Activated CD8-positive, alpha-beta memory T cell treated with anti-CD3 and anti-CD28 coated beads, Interleukin-2, amount 50 U/mL, for 1 hour (primary cell): ENCODE data around the gene SLC35E4.
"Not testable (repeated sequence)": the region's sequence is repeated elsewhere in the genome, so short reads cannot be mapped to it uniquely, and the experiment has no call there.

Experiments
- DNase-seq: peaks from one replicate; pipeline ENCODE4 v3.0.0-alpha.2; 2020; ENCODE audit errors: extremely low read depth

The SLC35E4 gene

DNA sequence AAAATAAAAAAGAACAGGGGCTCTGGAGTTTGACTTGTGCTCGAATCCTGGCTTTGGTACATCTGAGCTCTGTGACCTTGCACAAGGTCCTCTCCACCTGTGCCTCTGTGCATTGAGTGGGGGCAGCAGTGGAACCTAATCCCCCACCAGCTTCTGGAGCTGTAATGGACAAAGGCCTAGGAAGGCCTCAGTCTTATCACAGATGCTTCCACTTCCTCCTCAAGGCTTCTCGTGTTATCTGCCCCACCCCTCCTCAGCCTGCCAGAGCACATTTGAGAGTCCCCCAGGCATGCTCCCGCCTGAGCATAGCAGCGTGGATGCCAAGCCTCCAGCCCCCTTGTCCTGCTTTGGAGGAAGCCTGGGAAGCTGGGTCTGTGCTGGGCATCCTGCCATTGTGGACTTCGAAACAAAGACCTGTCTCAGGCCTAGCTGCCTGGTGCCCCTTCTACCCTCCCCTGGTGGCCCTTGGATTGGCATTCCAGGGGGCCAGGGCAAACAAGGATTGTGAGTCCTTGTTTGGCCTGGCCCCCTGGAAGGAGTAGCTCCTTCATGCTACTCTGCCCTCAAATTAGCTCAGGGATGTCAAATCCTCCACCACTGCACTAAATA, 15.0 kb downstream of the SLC35E4 start:
- DNase-seq: no peak

DNA sequence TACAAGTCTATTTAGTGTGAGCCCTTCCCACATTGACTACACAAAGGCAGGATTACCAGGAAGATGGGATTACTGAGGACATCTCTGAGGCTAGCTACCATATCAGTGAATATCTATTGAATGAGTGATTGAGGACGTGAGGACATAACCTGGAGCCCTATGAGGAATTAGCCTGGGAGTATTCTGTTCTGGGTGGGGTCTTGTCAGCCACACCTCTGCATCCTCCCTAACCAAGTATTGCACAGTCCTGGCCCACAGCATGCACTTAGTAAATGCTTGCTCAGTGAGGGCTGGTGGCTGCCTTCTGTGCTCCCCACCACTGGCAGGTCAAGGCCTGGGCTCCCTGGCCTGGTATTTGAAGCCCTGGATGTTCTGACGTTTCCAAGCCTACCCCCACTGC, 17.3 kb downstream of the SLC35E4 start:
- no peak for DNase-seq

DNA sequence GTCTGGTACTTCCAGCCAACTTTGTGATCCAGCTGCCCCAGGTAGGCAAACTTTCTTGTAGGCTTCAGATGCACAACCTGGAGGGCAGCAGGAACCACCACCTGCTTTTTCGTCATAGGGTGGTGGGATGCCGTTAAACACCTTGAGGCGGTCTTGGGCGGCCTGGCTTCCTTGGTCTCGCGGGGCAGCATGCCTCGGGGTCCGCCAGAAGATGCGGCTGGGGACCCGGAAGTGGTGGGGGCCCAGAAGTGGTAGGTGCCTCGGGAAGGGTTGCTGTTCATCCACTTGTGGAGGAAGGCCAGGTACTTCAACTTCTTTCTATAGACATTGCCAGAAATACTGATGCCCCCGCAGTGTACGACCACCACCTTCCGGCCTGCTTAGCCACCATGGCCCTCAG, 18.8 kb downstream of the SLC35E4 start:
- DNase-seq: no peak

DNA sequence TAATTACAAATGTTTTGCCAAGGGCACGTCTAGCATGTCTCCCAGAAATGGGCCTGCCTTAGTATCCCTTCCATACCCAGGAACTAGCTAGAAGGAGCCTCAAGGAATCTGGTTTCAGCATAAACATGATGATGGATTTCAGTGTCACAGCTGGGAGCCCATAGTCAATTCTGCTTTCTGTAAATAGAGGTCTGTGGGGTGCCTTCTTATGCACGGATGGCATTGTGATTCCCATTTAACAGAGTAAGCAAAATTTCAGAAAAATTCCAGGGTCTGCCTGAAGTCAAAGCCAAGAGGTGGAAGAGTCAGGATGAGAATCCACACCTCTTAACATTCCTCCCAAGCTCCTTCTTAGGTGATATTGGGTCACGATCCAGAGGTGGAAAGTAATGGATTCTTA, 20.0 kb downstream of the SLC35E4 start:
- no peak for DNase-seq

DNA sequence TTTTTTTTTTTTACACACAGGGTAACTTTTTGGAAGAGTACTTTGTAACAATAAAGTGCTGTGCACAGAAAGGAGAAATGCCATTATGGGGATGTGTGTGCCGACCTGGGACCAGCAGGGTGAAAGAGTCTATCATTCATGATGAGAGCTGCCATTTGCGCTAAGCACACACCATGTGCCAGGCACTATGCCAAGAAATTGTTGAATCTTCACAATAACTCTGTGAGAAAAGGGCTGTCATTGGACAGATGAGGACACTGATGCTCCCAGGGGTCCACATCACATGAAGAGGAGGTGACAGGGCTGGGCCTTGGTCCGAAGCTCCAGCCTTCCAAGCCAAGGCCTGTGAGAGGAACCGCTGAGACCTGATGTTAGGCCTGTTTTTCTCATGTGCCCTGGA, 26.5 kb downstream of the SLC35E4 start:
- DNase-seq: no peak

DNA sequence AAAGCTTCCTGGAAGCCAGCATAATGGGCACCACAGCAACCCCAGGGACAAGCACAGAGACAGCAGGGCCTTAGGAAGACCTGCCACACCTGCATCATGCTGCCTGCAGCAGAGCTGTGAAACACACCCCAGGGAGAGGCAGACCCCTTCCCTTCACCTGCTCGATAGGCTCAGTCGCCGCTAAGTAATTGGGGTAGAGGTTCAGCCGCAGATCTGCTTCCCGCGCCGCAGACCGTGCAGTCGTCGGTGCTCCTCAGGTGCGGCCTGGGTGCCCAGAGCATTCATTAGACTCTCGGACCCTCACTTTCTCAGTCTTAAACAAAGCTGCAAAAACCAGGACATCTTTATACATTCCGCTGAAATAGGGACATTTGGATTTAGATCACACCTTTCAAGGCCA, 29.2 kb downstream of the SLC35E4 start:
- no peak for DNase-seq

DNA sequence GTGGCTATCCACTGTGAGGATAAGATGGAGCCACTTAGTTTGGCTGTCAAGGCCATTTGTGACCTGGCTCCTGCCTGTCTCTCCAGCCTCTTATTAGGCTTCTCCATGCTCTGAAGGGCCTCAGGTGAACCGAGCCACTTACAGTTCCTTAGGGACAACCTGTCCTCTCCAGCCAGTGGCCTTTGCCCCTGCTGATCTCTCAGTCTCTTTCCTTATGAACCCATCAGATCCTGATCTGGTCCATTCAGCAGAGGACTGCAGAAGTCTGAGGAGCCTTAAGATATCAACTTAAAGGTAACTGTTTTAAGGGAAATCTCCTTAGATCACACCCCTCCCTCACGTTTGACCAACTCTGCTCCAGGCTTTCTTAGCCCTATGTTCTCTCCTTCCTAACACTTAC, 29.7 kb downstream of the SLC35E4 start:
- no peak for DNase-seq

DNA sequence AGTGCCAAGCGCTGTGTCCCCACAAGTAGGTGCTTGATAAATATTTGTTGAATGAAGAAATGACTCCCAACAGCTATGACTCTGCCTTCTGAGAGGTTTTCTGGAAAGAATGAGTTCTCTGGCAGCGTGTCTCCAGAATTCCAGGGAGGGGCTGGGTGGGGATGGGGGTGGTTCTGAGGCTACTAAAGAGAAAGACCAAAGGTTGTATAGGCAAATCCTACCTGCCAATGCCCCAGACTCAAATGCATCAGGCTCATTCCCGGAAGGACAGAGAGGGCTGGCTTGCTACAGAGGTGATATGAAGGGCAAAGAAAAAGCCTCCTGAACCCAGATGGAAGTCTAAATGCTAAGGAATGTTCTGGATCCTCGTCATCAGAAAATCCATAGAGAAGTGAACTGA, 30.2 kb downstream of the SLC35E4 start:
- DNase-seq: no peak

DNA sequence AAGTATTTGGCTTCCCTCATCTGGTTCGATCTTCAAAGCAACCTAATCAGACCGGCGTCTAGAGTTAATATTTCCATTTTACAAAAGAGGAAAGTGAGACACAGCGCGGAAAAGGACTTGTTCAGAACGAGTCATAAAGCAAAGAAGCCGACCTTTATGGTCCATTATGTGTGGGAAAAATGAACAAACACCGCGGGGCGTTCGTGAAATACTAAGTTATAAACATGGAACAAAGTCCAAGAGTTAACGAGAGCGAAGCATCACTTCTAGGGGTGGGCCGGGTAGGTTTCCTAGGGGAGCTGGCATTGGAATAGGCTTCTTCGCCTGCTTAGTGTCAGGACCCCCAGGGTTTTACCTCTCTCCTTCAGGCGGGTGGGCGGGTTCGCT, 31.5 kb downstream of the SLC35E4 start:
- DNase-seq: no peak

DNA sequence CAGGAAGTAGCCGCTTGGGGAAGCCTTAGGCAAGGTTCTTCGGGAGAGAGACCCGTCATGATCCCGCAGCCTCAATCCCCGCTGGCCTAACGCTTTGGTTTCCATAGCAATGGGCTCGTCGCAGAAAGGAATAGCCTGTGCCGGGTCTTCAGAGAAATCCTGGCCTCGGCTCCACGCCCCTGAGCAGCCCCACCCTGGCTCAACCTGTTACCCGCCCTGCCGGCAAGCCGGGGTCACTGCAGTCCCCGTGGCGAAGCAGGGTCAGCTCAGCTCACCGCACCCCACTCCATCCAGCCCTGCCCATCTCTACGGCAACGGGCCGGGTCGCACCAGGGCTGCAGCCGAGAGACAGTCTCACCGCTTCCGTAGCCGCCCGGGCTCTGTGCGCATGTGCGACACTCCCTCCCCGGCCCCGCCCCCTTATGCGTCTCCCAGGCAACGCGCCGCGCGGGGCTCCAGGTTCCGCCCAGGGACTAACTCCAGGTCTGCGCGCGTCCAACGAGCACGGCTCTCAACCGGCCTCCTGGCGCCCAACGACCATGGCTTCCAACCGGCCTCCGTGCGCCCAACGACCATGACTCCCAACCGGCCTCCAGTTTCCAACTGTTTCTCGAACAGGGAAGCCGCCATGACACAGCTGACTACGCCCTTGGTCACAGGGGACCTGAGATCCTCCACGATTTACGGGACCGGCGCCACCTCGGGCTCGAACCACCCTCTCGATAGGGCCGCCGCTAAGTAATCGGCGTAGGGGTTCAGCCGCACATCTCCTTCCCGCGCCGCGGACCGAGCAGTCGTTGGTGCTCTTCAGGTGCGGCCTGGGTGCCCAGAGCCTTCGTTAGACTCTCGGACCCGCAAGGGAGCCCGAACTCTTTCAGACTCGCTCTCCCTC, 32.2 kb downstream of the SLC35E4 start, which contains the start of gene DUSP18:
Gene DUSP18, minus strand, starts transcription at position 382 of the 892 bp plus-strand sequence. CDS start 3,872 bp downstream, outside the sequence.
- peak; percentile 79 for DNase-seq

DNA sequence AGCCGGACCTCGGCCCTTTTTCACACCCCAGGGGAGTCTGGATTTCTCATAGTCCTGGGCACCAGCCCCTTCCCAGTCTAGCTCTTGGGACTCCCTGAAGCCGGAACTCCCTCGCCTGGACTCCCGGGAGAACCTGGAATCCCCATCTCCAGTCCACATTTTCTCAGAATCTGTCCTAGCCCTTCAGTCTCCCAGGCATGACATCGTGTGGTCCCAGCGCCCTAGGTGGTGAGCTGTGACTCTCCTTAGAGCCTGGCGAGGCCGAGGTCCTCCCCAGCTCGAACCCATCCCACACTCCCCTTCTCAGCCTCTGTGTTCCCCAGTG, 32.8 kb downstream of the SLC35E4 start:
- DNase-seq: no peak

DNA sequence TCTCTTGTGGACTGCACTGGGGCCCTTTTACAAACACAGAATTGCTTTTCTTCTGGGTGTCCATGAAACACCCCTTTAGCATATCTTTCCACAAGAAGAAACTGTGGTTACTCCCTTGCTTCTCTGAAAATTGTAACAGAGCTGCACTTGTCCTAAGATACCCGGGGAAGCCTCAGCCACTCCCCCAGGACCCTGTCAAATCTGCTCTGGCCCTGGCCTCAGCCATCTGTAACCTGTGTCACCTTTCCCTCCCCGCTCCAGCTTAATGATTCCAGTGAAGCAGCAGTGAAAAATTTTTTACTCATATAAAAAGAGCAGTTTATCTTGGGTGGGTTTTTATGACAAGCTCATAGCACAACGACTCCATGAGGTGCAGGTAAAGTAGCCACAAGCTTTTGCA, 35.5 kb downstream of the SLC35E4 start:
- DNase-seq: no peak

DNA sequence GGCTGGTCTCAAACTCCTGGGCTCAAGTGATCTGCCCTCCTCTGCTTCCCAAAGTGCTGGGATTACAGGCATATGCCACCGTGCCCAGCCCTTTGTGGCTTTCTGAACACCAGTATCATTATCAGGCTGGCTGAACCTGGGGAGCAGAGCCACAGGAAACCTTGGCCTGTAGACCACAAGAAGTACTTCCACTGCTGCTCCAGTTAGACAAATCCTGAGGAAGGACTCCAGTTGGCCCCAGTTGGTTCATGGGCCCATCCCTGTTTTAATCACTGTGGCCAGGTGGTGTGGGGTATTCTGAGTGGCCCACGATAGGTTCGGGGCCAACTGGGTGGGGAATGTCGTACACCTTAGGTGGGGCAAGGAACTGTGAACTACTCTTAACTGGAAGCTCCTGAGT, 37.6 kb downstream of the SLC35E4 start:
- DNase-seq: no peak

DNA sequence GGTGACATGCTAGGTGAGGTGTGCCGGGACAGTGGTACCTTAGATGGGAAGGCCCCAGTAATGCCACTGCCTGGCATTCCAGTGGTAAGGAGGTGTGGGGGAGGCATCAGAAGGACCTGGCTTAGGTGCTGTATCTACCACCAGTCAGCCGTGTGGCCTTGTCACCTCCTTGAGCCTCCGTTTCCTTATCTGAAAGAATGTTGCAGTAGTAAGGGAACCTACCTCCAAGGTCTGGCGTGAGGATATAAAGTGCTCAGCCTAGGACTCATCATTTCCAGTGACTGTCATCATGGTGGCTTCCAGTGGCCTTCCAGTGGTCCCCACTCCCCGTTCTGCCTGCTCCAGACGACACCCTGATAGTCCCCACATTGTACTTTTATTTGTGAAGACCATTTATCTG, 38.9 kb downstream of the SLC35E4 start:
- no peak for DNase-seq

DNA sequence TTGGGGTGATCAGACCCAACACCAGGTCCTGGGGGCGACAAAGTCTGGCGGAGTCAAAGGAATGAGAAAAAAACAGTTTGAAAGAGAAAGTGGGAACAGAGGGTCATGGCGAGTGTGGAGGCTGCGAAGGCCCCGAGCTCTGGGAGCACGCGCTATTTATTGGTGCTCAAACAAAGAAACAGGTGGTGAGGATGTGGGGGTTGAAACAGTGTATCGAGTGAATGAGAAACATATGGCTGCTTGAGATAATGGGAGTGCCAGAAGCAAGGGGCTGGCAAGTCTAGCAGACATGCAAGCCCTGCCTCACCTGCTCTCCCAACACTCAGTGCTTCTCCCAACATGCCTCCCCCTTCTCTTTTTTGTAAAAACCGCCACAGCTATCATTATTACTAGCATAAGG, 39.9 kb downstream of the SLC35E4 start:
- no peak for DNase-seq

DNA sequence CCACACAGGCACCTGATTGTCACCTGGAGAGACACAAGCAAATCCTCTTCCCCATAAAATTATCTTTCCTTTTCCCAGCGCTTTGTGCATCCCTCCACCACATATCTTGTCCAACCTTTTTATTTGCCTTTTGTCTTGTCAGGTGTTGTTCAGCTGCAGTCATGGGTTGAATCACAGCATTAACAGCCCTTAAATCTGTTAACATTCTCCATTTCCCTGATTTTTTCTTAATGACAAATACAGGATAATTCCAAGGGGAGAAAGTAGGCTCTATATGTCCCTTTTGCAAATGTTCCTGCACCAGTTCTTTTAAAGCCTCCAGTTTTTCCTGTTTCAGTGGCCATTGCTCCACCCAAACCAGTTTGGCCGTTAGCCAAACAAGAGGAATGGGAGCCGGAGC, 41.0 kb downstream of the SLC35E4 start:
- DNase-seq: not testable (repeated sequence)

DNA sequence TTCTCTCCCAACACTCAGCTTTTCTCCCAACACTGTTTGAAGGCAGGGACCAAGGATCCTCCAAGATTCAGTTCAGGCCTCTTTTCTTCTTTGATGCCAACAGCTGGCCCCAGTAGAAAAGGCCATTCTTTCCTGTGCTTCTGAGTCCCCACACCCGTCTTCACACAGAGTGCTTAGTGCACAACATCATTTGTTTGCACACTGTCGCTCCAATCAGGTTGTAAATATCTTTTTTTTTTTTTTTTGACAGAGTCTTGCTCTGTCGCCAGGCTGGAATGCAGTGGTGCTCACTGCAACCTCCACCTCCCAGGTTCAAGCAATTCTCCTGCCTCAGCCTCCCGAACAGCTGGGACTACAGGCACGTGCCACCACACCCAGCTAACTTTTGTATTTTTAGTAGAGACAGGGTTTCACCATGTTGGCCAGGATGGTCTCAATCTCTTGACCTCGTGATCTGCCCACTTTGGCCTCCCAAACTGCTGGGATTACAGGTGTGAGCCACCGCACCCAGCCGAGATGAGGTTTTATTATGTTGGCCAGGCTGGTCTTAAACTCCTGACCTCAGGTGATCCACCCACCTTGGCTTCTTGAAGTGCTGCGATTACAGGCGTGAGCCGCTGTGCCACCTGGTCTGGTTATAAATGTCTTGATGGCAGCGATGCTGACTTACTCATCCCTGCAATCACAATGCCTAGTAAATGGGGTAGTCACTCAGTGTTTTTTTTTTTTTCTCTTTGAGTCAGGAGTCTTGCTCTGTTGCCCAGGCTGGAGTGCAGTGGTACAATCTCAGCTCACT, 44.5 kb downstream of the SLC35E4 start:
- not testable (repeated sequence) for DNase-seq

DNA sequence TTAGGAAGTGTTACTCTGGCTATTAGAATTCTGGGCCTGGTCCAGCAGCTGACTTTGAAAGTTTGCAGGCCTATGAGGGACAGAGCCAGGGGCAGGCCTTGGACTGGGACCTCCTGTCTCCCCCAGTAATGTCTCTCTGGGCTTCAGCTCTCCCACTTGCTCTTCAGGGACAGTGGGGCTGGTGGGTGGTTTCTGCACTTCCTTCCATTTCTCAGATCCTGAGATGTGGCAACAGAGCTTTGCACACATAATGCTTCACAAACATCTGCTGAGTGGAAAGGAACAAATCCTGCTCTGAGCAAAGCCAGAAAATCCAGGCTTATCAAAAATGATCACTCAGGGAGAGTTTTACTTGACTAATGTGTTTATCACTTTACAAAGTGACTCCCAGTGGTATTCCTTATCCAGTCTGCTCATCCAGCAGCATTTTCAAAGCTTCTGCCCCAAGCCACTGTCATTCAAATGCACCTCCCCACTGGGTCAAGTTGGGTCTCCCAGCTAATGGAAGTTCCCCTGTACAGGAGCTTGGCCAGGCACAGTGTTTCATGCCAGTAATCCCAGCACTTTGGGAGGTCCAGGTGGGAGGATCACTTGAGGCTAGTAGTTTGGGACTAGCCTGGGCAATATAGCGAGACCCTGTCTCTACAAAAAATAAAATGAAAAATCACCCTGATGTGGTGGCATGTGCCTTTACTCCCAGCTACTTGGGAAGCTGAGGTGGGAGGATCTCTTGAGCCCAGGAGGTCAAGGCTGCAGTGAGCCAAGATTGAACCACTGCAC, 45.6 kb downstream of the SLC35E4 start:
- no peak for DNase-seq

DNA sequence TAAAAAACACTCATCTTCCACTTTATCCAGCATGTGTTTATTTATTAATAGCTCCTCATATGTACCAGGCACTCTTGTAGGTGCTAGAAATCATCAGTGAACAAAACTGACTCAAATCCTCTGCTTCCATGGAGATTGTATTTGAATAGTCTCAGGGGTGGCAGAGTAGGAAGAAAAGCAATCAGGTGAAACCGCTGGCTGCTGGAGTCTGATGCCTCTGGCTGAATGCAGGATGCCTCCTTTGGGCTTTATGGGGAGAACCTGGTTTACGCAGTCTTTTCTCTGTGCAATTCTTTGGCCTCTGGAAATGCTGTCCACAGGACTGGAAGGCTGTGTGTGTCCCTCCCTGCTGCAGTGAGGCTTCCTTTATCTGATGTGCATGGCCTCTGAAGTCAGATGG, 46.2 kb downstream of the SLC35E4 start:
- DNase-seq: no peak

DNA sequence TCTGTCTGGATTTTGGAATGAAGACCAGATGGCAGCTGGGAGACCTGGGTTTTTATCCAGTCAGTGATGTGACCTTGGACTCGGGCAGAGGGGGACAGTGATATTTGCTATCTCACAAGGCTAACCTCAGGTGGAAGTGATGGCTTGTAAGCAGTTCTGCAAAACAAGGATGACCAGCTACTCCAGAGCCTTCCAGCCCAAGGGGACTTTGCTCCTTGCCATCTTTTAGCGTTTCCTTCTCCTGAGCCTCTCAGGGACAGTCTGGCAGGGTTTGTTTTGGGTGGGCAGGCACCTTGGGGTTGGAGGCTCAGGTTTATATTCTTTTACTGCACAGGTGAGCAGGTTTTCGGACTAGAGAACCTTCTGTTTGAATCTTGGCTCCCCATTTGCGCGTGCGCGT, 49.6 kb downstream of the SLC35E4 start:
- no peak for DNase-seq

DNA sequence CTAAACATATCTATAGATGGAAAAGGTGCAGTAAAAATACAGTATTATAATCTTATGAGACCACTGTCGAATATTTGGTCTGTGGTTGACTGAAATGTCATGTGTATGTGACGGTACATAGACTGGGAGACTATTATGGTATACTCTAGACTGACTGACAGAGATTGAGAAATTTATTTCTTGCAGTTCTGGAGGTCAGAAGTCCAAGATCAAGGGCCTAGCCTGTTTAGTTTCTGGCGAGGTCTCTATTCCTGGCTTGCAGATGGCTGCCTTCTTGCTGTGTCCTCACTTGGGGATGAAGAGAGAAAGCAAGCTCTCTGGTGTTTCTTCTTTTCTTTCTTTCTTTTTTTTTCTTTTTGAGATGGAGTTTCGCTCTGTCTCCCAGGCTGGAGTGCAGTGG, 51.8 kb downstream of the SLC35E4 start:
- no peak for DNase-seq

DNA sequence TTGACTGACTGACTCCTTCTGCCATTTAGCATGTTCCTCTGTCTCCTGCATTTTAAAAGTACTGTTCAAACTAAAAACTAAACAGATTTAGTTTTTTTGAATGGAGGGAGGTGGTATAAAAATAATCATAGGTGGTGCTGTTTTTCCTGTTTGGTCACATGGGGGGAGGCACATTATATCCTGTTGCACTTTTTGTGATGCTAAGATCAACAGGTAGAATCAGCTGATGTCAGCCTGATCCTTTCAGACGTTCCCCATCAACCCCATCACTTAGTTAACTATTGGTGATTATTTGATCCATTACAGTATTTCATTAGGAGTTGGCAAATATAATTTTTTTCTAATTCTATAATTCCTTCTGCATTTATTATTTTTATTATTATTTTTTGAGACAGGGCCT, 54.0 kb downstream of the SLC35E4 start:
- no peak for DNase-seq
